ENCODE measurements around the gene C19orf38.

GRCh38 chr19:10871711-10872545 is 23.7 kb downstream of the C19orf38 start:
- TF ChIP-seq POLR2A (IDR thresholded peaks at IDR 0.05; ENCODE audit: low read depth, low read length) (peak; percentile 26), EZH2 (IDR thresholded peaks at IDR 0.05; ENCODE audit: borderline replicate concordance, low read depth, low read length, severe bottlenecking) (no peak), MYC (IDR thresholded peaks at IDR 0.05; ENCODE audit: low read depth, low read length) (no peak), CTCF (IDR thresholded peaks at IDR 0.05; ENCODE audit: extremely low read depth in 1 of 2, insufficient read depth in 1 of 2, low read depth in 1 of 2, low read length in 2 of 2) (peak in 1 of 2 donors; percentile 25), JUN (IDR thresholded peaks at IDR 0.05; ENCODE audit: borderline replicate concordance, insufficient read depth, insufficient read length, low read depth) (no peak), FOS (IDR thresholded peaks at IDR 0.05; ENCODE audit: borderline replicate concordance, insufficient read depth, low read length) (no peak)

Measured in endothelial cell of umbilical vein (primary cell).